DOHH2 (cell line): ENCODE measurements around the gene PTPRN2.

Experiments used
- H3F3A ChIP-seq: fragments of 200-600 bp; sonication (generic), shearing (Covaris generic); 2 replicates; pipeline ENCODE4 v1.6.0; 2016; ENCODE audit warnings: antibody characterized with exemption, mild to moderate bottlenecking; ENCODE audit not compliant: control insufficient read depth, insufficient read depth
- H3K27ac ChIP-seq: fragments of 200-600 bp; sonication (generic); 2 replicates; pipeline ENCODE4 v1.5.1; 2014; ENCODE audit warnings: low read depth, mild to moderate bottlenecking, low read length, moderate library complexity
- H3K27me3 ChIP-seq: fragments of 200-600 bp; sonication (generic); 2 replicates; pipeline ENCODE4 v1.6.1; 2014; ENCODE audit warnings: mild to moderate bottlenecking, low read length, mixed read lengths; ENCODE audit not compliant: control insufficient read depth
- H3K36me3 ChIP-seq: fragments of 200-600 bp; sonication (generic); 2 replicates; pipeline ENCODE4 v1.6.1; 2014; ENCODE audit warnings: mild to moderate bottlenecking, low read length, moderate library complexity, mixed read lengths; ENCODE audit not compliant: control insufficient read depth
- H3K4me1 ChIP-seq: fragments of 200-600 bp; sonication (generic); 2 replicates; pipeline ENCODE4 v1.6.1; 2014; ENCODE audit warnings: mild to moderate bottlenecking, low read length, mixed read lengths; ENCODE audit not compliant: control insufficient read depth
- H3K4me2 ChIP-seq: fragments of 200-600 bp; sonication (generic); 2 replicates; pipeline ENCODE4 v1.6.0; 2014; ENCODE audit warnings: mild to moderate bottlenecking, low read length, moderate library complexity
- H3K4me3 ChIP-seq: fragments of 200-600 bp; sonication (generic); 2 replicates; pipeline ENCODE4 v1.5.1; 2014; ENCODE audit warnings: mild to moderate bottlenecking, low read length, mixed read lengths
- H3K79me2 ChIP-seq: fragments of 200-600 bp; sonication (generic); 2 replicates; pipeline ENCODE4 v1.6.1; 2014; ENCODE audit warnings: mild to moderate bottlenecking, low read length, mixed read lengths; ENCODE audit not compliant: control insufficient read depth
- H3K9me2 ChIP-seq: fragments of 200-600 bp; sonication (generic); replicated peaks from 2 replicates; pipeline ENCODE4 v1.6.1; 2014; ENCODE audit warnings: mild to moderate bottlenecking, low read length, mixed read lengths; ENCODE audit not compliant: control insufficient read depth
- H3K9me3 ChIP-seq: fragments of 200-600 bp; sonication (generic); 2 replicates; pipeline ENCODE4 v1.6.1; 2014; ENCODE audit warnings: antibody characterized with exemption, low read length, mixed read lengths; ENCODE audit not compliant: control insufficient read depth, insufficient read depth
- H4K20me1 ChIP-seq: fragments of 200-600 bp; sonication (generic); 2 replicates; pipeline ENCODE4 v1.6.0; 2014; ENCODE audit warnings: low read depth, mild to moderate bottlenecking, antibody characterized with exemption, low read length, moderate library complexity; ENCODE audit not compliant: control insufficient read depth, insufficient read depth
- EZH2phosphoT487 ChIP-seq: fragments of 200-600 bp; sonication (generic); IDR thresholded peaks from 2 replicates; pipeline ENCODE4 v1.6.1; 2017; ENCODE audit warnings: borderline replicate concordance, mild to moderate bottlenecking, antibody characterized with exemption, low read length, moderate library complexity, mixed read lengths
- TF ChIP-seq, protein P1 (sequence below): fragments of 200-600 bp; sonication (generic); IDR thresholded peaks from one replicate; pipeline ENCODE4 v1.5.1; 2014; ENCODE audit warnings: antibody characterized with exemption, mild to moderate bottlenecking, low read depth, low read length; ENCODE audit not compliant: poor library complexity, severe bottlenecking

PTPRN2 gene

DNA sequence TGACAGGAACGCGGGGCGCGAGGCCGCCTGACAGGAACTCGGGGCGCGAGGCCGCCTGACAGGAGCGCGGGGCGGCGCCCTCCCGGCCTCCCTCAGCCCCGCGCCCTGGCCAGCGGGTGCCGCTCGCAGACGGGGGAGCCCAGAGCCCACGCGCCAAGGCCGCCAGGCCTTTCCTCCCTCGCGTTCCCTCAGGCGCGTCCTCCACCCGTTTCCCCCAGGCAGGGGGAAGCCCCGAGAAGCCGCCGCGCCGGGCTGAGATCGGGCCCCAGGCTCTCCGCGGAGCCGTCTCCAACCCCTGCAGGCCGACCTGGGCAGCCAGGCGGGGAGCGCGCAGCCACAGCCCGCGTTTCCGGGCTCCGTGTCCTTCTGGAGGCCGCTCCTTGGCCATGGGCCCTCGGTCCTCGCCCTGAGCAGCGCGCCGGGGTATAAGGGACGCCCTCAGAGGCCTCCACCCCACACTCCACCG lies 17.7 kb downstream of the PTPRN2 start:
- Histone ChIP-seq H3K27me3 (peaks cover 12% of the 10 kb centered on the region), H3K9me2 (no peaks in the 10 kb centered on the region), H3F3A (no peaks in the 10 kb centered on the region), H4K20me1 (no peaks in the 10 kb centered on the region), H3K9me3 (0 out of 2 replicates have a peak, but pooled peaks cover 3% of the 10 kb centered on the region), H3K4me3 (no peak overlapping the region), H3K4me2 (no peak overlapping the region), H3K27ac (no peak overlapping the region), H3K36me3 (no peaks in the 10 kb centered on the region), H3K79me2 (no peaks in the 10 kb centered on the region), H3K4me1 (no peaks in the 10 kb centered on the region)
- no peak for TF ChIP-seq EZH2phosphoT487
- TF ChIP-seq, protein P1, sequence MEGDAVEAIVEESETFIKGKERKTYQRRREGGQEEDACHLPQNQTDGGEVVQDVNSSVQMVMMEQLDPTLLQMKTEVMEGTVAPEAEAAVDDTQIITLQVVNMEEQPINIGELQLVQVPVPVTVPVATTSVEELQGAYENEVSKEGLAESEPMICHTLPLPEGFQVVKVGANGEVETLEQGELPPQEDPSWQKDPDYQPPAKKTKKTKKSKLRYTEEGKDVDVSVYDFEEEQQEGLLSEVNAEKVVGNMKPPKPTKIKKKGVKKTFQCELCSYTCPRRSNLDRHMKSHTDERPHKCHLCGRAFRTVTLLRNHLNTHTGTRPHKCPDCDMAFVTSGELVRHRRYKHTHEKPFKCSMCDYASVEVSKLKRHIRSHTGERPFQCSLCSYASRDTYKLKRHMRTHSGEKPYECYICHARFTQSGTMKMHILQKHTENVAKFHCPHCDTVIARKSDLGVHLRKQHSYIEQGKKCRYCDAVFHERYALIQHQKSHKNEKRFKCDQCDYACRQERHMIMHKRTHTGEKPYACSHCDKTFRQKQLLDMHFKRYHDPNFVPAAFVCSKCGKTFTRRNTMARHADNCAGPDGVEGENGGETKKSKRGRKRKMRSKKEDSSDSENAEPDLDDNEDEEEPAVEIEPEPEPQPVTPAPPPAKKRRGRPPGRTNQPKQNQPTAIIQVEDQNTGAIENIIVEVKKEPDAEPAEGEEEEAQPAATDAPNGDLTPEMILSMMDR = no peak

DNA sequence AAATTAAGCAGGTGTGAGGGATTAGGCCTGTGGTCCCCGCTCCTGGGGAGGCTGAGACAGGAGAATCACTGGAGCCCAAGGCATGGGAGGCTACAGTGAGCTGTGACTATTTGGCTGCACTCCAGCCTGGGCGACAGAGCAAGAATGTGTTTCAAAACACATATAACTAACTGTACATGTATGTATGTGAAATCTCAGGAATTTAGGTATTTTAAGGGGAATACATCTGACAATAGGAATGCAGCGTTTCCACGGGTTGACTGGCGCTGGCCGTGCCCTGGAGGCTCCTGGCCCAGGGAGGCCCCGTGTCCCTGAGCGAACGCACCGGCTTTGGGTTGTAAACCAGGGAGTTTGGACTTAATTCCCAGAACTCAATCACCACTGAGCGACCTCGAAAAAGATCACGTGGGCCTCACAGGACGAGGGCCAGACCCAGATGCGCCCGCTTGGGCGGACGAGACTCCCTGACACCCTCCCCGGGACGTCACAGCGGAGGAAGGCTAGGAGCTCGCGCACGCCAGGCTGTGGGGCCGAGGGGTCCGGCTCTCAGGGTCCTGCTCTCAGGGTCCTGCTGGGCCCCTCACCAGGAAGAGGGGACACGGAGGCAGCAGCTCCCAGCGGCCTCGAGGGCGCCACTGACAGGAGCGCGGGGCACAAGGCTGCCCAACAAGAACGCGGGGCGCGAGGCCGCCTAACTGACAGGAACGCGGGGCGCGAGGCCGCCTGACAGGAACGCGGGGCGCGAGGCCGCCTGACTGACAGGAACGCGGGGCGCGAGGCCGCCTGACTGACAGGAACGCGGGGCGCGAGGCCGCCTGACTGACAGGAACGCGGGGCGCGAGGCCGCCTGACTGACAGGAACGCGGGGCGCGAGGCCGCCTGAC lies 18.4 kb downstream of the PTPRN2 start:
- H3K4me1 ChIP-seq = no peaks in the 10 kb centered on the region
- no peak overlapping the region for H3K27ac ChIP-seq
- H3K79me2 ChIP-seq = no peaks in the 10 kb centered on the region
- peaks cover 12% of the 10 kb centered on the region for H3K27me3 ChIP-seq
- no peaks in the 10 kb centered on the region for H3K9me2 ChIP-seq
- TF ChIP-seq, protein P1 = no peak
- no peak for TF ChIP-seq EZH2phosphoT487
- no peaks in the 10 kb centered on the region for H3K36me3 ChIP-seq
- no peaks in the 10 kb centered on the region for H3F3A ChIP-seq
- no peak overlapping the region for H3K4me3 ChIP-seq
- no peak overlapping the region for H3K4me2 ChIP-seq
- H4K20me1 ChIP-seq = no peaks in the 10 kb centered on the region
- 0 out of 2 replicates have a peak, but pooled peaks cover 3% of the 10 kb centered on the region for H3K9me3 ChIP-seq

DNA sequence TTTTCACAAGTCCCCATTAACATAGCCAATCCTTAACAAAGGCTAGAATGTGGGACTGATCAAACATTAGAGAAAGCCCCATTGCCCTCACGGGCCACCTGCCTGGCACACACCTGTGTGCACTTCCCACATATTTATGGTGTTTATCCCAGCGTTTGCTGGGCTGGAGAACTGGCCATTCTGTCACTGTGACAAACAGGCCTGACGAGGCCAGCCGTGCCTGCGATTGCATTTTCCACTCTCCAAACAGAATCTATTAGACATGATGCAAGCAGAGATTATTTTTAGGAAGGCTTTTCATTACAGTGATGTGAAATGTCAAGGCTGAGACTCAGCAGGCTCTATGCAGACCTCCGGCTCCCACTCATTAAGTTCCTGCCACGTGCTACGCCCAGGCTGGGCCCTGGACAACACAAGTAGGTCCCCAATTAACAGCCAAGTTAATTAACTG lies 20.4 kb downstream of the PTPRN2 start:
- TF ChIP-seq, protein P1 = no peak
- TF ChIP-seq EZH2phosphoT487 = no peak
- H3K4me1 ChIP-seq = no peaks in the 10 kb centered on the region
- no peaks in the 10 kb centered on the region for H3F3A ChIP-seq
- H3K27me3 ChIP-seq = peaks cover 7% of the 10 kb centered on the region
- H3K9me3 ChIP-seq = 0 out of 2 replicates have a peak, but pooled peaks cover 3% of the 10 kb centered on the region
- no peaks in the 10 kb centered on the region for H3K79me2 ChIP-seq
- no peaks in the 10 kb centered on the region for H3K9me2 ChIP-seq
- no peaks in the 10 kb centered on the region for H3K36me3 ChIP-seq
- H3K4me2 ChIP-seq = no peak overlapping the region
- no peak overlapping the region for H3K4me3 ChIP-seq
- no peaks in the 10 kb centered on the region for H4K20me1 ChIP-seq
- no peak overlapping the region for H3K27ac ChIP-seq
